Measurements from ENCODE around the gene PRKCE. TPM values are rescaled to one million over a fixed set of nuclear protein-coding genes. Genes with fewer than 3 reads are reported as not detected.

PRKCE gene
- total and polyA plus RNA-seq, 7 donors = 3.0 to 21.9 (median 15.8) TPM

GRCh38 chr2:46002947-46003346, 351.5 kb downstream of the PRKCE start:
- no peak overlapping the region for H3K4me3 ChIP-seq
- no peaks in the 10 kb centered on the region for H3K9me3 ChIP-seq
- peaks cover 0 to 35% (median 6%) of the 10 kb centered on the region in 4 donors for H3K36me3 ChIP-seq
- TF ChIP-seq POLR2AphosphoS5 (IDR thresholded peaks at IDR 0.05) (no peak), CTCF (IDR thresholded peaks at IDR 0.05) (no peak), EP300 (IDR thresholded peaks at IDR 0.05) (no peak), POLR2A (IDR thresholded peaks at IDR 0.05) (no peak)
- no peak for DNase-seq
- WGBS, 2 donors = 93 to 94% methylated on average over 2 of the region's 2 CpGs
- intact Hi-C loops (cut with DNase I) = no loop called here
- H3K4me1 ChIP-seq = peaks cover 0 to 39% (median 30%) of the 10 kb centered on the region in 4 donors
- H3K27me3 ChIP-seq = no peaks in the 10 kb centered on the region
- peak overlapping the region in 1 of 4 donors; percentile 66 for H3K27ac ChIP-seq

DNA sequence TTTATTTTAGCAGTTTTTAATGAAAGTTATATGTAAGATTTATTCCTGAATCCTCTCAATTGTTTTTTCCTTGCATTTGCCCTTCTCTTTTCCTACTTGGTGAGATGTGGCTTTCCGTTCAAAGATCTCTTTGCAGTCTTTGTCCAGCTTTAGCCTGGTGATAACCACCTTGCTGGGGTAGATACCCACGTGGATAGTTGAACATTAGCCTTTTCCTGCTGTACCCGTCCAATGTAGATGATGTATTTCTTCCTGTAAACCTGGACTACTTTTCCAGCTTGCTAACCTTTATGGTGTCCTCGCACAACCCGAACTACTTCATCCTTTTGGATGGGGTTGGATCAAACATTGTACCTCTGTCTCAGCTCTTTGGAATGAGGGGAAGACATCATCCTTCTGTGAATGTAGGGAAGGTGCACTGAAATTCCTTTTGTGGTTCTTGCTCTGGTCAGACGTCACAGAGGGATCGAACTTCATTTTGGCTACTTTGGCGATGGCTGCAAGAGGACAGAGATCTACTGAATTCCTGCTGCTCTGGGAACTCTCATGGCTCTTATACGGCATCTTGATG, 352.5 kb downstream of the PRKCE start:
- Histone ChIP-seq H3K27ac (no peak overlapping the region), H3K4me3 (no peak overlapping the region), H3K4me1 (peaks cover 0 to 37% (median 29%) of the 10 kb centered on the region in 4 donors), H3K27me3 (no peaks in the 10 kb centered on the region), H3K36me3 (peaks cover 0 to 41% (median 9%) of the 10 kb centered on the region in 4 donors), H3K9me3 (no peaks in the 10 kb centered on the region)
- TF ChIP-seq EP300 (IDR thresholded peaks at IDR 0.05) (no peak), CTCF (IDR thresholded peaks at IDR 0.05) (no peak), POLR2AphosphoS5 (IDR thresholded peaks at IDR 0.05) (no peak), POLR2A (IDR thresholded peaks at IDR 0.05) (no peak)
- DNase-seq = no peak
- intact Hi-C loops (cut with DNase I) = no loop called here
- WGBS, 2 donors = 90 to 91% methylated on average over 9 of the region's 9 CpGs

- no peaks in the 10 kb centered on the region for H3K9me3 ChIP-seq
- H3K27ac ChIP-seq = no peak overlapping the region
- TF ChIP-seq POLR2A (IDR thresholded peaks at IDR 0.05) (no peak), POLR2AphosphoS5 (IDR thresholded peaks at IDR 0.05) (no peak), CTCF (IDR thresholded peaks at IDR 0.05) (no peak), EP300 (IDR thresholded peaks at IDR 0.05) (no peak)
- intact Hi-C loops (cut with DNase I) = no loop called here
- no peak for DNase-seq
- H3K36me3 ChIP-seq = peaks cover under 1 to 54% (median 9%) of the 10 kb centered on the region in 4 donors
- no peaks in the 10 kb centered on the region for H3K27me3 ChIP-seq
- H3K4me3 ChIP-seq = no peak overlapping the region
- H3K4me1 ChIP-seq = peaks cover 0 to 17% (median 15%) of the 10 kb centered on the region in 4 donors
- 93 to 96% methylated on average over 7 of the region's 7 CpGs for WGBS, 2 donors
Measured at GRCh38 chr2:46006473-46007025, 355.1 kb downstream of the PRKCE start.

GRCh38 chr2:46007412-46007811, 355.9 kb downstream of the PRKCE start:
- WGBS, 2 donors = 95% methylated on average over 11 of the region's 11 CpGs
- no peak overlapping the region for H3K27ac ChIP-seq
- H3K27me3 ChIP-seq = no peaks in the 10 kb centered on the region
- no peak for DNase-seq
- no peaks in the 10 kb centered on the region for H3K9me3 ChIP-seq
- H3K4me1 ChIP-seq = peaks cover 0 to 8% (median 6%) of the 10 kb centered on the region in 4 donors
- TF ChIP-seq POLR2A (IDR thresholded peaks at IDR 0.05) (no peak), CTCF (IDR thresholded peaks at IDR 0.05) (no peak), EP300 (IDR thresholded peaks at IDR 0.05) (no peak), POLR2AphosphoS5 (IDR thresholded peaks at IDR 0.05) (no peak)
- intact Hi-C loops (cut with DNase I) = no loop called here
- H3K36me3 ChIP-seq = peaks cover 4 to 63% (median 9%) of the 10 kb centered on the region in 4 donors
- H3K4me3 ChIP-seq = no peak overlapping the region

Measured in sigmoid colon (tissue), 7 donors.